ENCODE results near the gene ADCY1.

ADCY1 gene

DNA sequence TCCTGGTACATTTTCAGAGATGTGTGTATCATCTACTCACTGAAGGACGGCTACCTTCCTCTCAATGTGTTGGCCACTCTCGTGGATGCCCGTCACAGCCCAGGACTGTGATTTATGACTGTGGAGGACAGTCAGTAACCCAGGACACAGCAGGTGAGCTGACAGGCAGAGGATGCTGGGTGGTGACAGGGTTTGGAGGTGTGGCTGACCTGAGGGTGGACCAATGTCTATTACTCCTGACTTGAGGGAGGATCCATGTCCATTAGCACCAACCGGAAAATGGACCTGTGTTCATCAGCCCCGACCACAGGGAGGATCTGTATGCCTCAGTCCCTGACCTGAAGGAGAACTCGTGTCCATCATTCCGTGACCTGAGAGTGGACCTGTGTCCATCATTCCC lies 96.1 kb downstream of the ADCY1 start:
- no peak for DNase-seq (ENCODE audit: low read depth in 2 of 2)

DNA sequence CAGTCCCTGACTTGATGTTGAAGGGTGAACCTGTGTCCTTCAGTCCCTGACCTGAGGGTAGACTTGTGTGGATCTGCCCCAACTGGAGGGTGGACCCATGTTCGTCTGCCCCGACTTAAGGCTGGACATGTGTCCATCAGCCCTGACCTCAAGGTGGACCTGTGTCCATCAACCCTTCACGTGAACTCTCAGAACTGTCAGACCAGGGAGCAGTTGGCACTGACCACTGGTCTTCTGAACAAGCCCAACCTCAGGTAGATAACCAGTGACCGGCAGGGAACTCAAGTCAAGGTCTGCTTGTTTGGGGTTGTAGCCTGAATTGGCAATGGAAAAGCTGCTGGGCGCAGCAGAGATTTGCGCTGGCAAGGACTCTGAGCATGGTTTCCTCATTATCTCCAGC lies 96.5 kb downstream of the ADCY1 start:
- DNase-seq (ENCODE audit: low read depth in 2 of 2), result no peak

DNA sequence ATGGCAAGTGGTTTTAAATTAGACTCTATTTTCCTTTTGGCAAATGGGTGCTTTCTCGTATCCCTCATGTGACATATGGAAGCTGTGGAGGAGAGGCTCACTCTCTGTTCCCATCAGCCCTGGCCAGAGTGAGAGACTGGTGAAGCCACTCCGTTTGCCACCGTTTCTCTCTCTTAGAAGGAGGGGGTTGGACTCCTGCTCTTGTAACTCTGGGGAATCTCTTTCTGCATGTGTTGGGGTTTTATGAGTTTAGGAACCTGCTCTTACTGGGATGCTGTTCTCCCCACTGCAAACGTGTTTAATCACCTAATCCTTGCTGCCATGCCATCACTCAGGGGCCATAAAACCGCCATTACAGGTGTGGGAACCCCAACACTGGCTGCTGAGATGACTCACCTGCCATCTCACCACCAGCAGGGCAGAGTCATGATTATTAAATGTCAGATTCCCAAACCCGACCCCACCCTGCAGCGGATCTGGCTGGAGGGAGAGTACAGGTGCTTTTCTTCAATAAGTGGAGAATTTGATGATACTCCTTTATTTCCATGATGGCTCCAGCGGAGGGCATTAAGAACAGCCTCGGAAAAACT lies 103.2 kb downstream of the ADCY1 start:
- DNase-seq (ENCODE audit: low read depth in 2 of 2), result no peak

DNA sequence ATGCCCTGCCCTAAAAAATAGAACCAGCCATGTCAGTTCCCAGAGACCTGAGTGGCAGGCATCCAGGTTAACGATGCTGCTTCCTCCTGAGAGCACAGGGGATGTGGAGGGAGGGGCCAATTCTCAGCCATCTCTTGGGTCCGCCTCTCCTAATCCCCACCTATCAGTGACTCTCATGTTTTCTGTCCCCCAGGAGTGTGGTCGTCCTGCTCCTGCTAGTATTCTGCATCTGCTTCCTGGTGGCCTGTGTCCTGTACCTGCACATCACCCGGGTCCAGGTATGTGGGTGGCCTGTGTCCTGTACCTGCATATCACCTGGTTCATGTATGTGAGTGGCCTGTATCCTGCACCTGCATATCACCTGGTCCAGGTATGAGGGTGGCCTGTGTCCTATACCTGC lies 105.3 kb downstream of the ADCY1 start:
- DNase-seq (ENCODE audit: low read depth in 2 of 2), result no peak

DNA sequence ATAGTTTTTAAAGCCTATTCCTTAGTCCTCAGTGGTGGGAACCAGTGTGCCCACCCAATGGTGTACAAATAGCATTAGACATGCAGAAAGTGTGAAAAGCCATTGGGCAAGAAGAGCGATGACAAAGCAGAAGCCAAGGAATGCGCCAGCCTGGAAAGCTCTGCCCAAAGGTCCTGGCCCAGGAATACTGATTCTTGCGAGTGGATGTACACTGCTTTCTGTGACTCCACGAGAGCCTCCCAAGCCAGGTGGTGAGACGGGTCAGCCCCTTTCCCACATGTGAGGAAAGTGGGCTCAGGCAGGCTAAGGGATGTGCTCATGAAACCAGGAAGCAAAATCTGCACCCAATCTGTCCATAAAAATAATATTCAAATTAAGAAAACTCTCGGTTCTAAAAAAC lies 106.6 kb downstream of the ADCY1 start:
- no peak for DNase-seq (ENCODE audit: low read depth in 2 of 2)

DNA sequence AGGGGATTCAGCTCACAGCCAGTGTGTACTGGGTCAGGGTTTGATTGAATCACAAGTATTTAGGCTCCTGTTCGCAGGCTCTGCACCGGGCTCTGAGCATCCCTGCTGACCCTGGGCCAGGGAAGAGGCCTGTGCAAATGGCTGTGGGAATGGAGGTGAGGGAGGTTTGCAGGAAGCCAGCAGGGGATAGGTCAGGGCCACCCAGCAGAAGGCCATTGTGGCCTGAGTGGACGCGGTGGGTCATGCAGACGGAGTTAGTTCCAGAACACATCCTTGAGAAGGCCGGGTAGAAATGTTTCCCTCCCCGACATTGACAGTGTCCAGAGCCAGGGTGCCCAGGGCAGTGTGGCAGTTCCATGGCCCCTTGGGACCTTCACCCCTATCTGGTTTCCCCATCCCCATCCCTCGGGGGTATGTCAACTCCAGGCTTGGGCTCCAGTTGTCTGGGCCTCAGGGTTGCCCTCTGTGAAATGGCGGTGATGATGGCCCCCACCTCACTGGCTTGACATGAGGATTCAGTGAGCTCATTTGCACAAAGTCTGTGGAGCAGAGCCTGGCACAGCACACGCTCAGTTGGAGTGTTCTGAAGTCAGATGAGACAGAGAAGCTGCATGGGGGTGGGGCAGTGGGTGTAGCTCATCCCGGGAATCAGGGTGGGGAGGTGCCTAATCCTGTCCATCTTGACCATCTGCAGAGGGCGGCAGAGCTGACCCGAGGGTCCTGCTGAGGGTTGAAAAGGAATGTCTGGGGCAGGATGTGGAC lies 107.6 kb downstream of the ADCY1 start:
- no peak for DNase-seq (ENCODE audit: low read depth in 2 of 2)

DNA sequence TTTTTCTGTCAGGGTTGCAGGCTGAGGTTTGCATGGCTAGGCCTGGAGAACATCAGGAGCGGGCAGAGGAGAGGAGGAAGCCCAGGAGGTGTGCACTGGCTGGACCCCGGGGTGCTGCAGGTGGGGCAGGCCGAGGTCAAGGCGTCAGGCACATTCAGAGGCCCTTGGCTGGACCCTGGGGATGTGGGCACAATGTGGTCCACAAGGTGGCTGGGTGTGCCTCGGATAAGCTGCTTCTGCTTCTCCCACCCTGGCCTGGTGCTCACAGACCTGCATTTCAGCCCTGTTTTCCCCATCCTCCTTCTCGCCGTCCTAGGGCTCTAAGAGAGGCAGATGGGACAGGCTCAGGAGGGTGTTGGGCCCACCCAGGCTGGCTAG lies 108.2 kb downstream of the ADCY1 start:
- no peak for DNase-seq (ENCODE audit: low read depth in 2 of 2)

DNA sequence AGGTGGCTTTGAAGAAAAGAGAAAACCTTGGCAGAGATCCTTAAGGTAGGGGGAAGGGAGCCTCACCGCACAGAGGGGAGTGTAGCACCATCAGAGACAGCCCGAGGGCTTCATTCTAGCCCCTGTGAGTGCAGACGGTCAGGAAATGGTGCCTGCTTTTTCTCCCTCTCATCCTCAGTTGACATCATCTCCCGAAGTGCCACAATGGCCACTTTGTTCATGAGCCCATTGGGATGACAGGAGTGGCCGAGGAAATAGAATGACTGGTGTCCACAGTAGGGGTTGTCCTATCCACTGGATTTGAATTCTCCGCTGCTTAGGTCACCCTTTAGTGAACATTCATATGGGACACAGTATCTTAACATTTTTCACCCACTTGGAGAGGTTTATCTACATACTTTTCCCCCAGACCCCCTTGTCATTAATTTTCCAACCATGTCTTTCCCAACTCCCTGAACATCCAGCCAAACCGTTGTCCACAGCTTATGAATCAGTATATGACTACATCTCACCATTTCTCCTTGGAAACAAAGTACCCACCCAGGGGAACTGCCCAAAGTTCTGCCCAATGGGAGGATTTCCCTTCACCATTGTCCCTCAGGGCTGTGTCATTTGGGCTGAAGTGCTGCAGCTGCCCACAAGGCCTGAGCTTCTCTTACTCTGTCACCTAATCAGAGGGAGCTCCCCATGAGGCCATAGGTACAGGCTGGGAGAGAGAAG lies 108.8 kb downstream of the ADCY1 start:
- DNase-seq (ENCODE audit: low read depth in 2 of 2), result no peak

DNA sequence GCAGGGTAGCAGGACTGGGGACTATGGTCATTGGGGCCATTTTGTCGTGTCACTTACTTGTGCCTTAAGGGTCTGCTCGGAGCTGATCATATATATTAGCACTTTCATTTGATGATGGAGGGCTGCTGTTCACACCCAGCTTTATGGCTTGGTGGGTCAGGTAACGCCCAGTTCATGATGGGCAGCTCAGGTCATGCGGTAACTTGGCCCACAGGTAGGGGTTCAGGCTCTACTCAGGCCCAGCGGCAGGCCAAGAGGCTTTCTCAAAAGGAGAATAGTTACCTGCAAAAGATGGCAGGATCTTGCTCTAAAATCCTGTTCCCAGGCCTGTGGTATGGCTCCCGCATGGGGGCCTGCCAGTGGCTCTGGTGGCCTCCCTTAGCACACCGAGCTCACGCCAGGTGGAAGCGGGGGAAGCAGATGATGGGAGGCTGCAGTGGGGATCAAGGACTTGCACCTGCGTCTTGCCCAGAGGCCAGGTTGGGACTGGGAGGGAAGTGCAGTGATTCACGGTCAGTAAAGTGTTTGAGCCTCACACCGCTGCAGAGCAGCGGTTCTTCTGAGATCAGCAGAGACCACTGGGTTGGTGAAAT lies 109.5 kb downstream of the ADCY1 start:
- DNase-seq (ENCODE audit: low read depth in 2 of 2), result no peak

DNA sequence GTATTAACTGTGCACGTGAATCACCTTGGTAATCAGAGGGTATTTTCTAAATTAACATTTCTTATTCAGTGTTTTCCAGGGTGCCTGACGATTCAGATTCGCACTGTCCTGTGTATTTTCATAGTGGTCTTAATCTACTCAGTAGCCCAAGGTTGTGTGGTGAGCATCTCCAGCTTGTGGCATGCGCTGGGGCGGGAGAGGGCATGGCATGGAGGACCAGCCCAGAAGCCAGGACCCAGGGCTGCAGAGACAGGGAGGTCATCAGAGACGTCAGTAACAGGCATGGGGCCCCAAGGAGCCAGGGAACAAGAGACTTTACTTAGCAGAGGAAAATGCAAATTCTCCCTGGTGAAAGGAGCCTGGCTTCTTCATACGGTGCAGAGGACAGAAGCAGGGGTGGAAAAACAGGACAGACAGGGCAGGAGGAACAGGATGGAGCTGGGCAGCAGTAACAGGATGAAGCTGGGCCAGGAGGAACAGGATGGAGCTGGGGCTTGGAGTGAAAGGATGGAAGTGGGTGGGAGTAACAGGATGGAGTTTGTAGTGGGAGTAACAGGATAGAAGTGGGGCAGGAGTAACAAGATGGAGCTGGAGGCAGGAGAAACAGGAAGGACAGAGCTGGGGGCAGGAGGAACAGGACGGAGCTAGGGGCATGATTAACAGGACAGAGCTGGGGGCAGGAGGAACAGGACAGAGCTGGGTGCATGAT lies 110.9 kb downstream of the ADCY1 start:
- no peak for DNase-seq (ENCODE audit: low read depth in 2 of 2)

DNA sequence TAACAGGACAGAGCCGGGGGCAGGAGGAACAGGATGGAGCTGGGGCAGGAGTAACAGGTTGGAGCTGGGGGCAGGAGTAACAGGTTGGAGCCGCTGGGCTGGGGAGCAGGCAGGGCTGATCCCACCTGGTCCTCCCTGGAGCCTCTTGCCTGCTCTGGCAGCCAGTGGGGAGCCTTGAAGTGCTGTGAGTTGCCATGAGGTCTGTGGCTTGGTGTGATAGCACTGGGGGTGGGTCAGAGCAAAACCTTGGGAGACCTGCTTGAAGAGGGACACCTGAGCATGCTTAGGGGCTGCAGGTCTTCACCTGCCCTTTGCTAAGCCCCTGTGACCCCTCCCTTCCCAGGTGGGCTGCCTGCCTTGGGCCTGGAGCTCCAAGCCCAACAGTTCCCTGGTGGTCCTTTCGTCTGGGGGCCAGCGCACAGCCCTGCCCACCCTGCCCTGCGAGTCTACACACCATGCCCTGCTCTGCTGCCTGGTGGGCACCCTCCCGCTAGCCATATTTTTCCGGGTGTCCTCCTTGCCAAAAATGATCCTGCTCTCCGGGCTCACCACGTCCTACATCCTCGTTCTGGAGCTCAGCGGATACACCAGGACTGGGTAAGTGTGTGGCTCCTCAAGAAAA lies 111.6 kb downstream of the ADCY1 start:
- no peak for DNase-seq (ENCODE audit: low read depth in 2 of 2)

DNA sequence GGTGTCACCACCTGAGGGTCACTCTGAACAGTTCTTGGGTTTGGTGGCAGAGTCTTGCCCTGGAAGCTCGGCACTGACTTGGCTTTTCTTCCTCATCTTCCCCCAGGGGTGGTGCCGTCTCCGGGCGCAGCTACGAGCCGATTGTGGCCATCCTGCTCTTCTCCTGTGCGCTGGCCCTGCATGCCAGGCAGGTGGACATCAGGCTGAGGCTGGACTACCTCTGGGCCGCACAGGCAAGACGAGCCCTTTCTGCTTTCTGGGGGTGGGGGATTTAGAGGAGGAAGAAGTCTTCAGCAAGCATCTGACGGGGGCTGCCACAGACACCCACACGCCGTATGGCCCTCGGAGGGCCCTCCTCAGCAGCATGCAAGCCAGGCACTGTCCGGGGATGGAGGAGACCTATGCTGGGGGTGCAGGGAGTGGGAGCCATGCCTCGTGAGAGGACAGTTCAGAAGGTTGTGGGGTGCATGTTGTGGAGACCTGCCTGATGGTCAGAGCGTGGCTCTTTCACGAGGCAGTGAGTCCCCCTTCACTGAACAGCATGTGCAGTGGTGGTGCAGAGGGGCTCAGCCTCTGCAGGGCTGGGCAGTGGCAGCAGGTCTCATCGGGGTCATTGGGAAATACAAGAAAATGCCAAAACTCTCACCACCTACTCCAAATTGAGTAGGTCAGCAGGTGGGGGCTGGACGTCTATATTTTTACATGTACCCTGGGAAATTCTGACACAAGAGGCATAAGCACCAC lies 112.4 kb downstream of the ADCY1 start:
- DNase-seq (ENCODE audit: low read depth in 2 of 2), result no peak

DNA sequence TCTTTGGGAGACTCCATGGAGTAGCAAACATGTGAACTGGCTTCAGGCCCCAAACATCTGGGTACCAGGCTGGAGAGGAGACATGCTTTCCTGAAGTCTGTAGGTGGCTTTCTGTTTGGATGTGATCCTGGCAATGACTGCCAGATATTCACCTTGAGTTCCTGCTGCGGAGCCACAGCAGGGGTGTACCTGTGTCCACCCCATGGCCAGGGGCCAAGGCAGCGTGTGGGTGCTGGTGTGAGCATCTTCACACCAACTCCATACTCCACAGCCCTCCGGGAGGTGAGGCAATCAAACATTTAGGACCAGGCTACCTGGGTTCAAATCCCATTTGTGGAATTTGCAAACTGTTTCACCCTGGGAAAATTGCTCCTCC lies 113.0 kb downstream of the ADCY1 start:
- DNase-seq (ENCODE audit: low read depth in 2 of 2), result no peak

DNA sequence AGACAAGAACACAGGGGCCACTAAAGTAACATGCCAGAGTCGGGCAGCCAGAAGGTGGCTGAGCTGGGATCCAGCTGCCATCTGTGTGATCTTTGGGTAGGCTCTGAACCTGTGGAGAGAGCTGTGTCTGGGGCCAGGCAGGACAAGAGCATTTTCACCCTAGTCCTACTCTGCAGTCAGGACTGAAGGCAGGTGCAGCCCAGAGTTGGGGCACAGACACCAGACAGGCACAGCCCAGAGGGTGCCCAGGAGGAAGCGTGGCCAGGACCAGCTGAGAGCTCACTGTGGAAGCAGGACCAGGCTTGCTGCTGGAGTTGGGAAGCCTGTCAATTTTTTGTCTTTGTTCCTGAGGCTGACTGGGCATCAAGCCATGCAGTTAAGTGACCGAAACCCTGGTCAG lies 113.6 kb downstream of the ADCY1 start:
- no peak for DNase-seq (ENCODE audit: low read depth in 2 of 2)

DNA sequence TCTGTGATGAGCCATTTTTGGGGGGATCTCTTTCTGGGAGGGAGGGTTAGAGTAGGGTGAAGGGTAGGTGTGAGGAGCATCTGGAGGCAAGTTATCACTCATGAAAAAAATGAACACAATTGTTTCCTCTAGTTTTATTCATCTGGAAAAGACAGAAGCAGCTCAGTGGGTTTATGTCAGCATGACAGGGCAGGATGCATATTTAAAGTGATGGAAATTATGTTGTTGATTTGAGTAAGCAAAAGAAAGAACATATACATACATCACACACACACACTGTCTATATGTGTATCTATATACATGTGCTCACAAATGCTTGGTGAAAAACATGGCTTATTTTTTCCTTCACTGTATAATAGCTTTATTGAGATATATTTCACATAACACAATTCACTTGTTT lies 114.2 kb downstream of the ADCY1 start:
- no peak for DNase-seq (ENCODE audit: low read depth in 2 of 2)

DNA sequence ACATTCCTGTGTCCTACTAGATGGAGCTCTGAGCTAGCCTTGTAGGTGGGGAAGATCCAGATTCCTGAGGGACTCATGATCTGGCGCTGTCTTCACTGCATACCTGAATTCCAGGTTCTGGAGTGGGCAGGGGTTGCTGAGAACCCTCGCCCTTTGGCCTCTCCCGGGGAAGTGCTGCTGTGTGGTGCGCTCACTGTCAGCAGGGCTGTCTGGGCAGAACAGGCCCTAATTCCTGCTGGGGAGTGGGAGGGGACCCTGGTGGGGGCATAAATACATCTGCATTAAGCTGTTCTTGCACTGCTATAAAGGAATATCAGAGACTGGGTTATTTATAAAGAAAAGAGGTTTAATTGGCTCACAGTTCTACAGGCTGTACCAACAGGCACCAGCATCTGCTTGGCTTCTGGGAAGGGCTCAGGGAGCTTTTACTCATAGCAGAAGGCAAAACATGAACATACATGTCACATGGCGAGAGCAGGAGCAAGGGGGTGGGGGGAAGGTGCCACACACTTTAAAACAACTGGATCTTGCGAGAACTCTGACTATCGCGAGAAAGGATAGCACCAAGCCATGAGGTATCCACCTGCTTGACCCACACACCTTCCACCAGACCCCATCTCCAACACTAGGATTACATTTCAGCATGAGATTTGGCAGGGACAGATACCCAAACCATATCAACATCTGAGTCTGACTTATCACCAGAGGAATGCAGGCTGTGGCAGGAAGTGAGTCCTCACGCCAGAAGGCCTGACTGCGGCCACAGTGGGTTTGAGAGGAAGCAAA lies 115.0 kb downstream of the ADCY1 start:
- DNase-seq (ENCODE audit: low read depth in 2 of 2), result no peak

DNA sequence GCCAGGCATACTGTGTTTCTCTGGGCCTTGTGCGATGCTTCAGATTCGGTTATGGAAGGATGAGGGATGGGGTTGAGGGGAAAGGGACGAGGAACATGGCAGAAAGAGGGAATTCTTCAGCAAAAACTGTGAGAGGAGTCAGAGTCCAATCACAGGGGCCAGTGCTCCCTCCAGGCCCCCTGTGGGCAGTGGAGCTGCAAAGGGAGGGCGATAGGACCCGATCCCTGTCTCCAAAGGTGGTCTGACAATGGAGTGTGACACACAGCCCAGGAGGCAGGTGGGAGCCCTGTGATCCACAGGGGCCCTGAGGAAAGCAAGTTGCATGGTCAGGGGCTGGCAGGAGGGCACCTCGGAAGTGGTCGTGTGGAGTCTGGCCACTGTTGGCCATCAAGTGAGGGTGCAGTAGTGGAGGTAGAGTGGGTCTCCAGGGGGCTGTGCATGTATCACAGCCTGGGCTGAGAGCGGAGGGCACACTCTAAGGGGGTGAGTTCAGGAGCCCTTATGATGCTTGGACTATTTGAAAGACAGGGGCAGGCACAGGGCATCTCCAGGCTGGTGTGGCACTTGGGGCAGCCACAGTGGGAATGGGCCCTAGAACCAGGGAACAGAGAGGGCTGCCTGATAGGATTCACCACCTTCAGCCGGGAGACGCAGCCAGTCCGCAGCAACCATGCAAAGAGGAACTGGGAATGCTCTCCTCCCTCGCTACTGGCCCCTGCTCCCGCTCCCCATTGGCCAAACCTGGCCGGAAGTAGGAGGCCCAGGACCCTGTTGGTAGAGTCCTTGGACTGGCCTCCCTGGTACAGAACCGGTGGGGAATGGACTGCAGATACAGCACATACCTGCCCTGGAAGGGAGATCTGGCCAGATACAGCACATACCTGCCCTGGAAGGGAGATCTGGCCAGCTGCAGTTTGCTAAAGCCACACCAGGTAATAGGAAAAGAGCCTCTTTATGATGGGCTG lies 115.9 kb downstream of the ADCY1 start:
- no peak for DNase-seq (ENCODE audit: low read depth in 2 of 2)

DNA sequence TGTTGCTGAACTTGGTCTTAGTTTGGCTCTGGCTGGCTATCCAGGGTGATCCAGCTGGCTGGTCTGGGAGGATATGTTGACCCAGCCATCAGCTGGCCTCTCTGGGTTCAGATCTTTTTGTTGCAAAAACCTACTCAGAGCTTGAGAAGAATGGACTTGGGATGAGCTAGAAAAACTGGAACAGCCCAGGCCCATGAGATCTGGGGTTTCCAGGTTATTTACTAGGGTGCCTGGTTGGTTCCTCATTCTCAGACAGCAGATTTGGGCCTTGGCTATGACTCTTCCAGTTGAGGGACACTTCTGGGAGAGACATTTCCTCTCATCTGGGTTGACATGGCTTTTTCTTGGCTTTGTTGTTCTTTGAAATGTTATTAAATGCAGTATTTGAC lies 116.6 kb downstream of the ADCY1 start:
- DNase-seq (ENCODE audit: low read depth in 2 of 2), result no peak

DNA sequence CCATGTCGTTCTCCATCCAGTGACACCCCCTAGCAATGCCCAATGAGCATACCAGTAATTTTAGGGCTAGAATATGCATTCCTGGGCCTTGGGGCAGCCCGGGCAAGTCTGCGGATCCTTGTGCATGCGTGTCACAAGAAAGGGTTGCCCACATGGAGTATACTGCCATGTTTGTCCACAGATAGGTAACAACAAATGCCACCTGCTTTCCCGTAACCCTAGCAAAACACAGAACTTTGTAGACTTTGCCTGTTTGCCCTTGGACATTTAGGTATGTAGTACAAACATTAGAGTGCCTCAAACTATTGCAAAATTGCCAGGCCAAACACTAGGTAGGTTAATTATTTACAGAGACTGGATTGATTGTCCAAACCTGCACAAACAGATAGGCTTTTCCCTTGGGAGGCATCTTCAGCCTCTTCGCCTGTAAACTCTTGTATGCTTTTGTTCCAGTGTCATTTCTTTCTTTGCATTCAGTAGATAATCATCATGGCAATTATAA lies 117.0 kb downstream of the ADCY1 start:
- DNase-seq (ENCODE audit: low read depth in 2 of 2), result no peak

All from stimulated activated CD8-positive, alpha-beta memory T cell treated with anti-CD3 and anti-CD28 coated beads, Interleukin-7, amount 100 ng/mL, for 4 hours (primary cell).